Measurements from ENCODE around the gene MYLK2. TPM values are rescaled to one million over a fixed set of nuclear protein-coding genes. Genes with fewer than 3 reads are reported as not detected.

Gene MYLK2
- total RNA-seq, 2 experiments from 2014 or later: 0.67 to 0.69 TPM

DNA sequence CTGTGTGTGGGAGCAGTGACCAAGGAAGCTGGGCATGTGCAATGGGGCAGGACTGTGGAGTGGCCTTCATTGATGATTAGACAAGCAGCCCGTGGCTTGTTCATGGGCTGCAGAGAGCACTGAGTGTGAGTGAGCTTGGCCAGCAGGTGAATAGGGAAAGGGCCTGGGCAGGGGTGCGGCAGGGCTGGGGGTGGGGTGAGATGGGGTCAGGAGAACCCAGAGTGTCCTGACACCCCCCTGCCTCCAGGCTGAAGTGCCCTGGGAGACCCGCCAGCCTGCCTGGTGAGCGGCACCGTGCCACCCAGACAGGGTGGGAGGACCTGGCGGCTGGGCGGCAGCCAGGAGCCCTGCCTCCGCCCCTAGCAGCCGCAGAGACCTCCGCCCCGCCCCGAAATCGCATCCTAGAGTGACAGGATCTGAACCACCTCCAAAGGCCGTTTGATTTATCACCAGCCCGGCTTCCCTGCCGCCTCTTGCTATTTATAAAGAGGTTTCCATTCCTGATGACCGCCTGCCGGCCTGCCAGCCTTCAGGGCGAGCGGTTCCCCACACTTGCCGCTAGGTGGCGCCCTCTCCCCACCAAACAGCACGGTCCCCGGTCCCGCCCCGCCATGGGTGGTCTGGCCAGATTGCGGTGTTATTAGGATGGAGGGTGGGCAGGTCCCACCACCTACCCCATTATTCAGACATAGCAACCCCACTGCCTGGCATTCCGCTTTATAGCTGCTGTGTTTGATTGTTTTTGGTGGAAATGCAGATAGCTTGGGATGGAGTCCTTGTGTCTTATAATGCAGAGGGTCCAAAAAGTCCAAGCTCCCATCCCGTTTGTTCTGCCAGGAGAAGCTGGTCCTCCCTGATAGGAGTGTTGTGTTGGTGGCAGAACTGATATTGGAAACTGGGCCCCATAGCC, 3.5 kb downstream of the MYLK2 start:
- TF ChIP-seq EZH2phosphoT487 (IDR thresholded peaks at IDR 0.05; ENCODE audit: borderline replicate concordance, low read depth, low read length) (no peak), CTCF (conservative IDR thresholded peaks at IDR 0.05; ENCODE audit: low read length) (peak; percentile 98)
- POLR2A ChIA-PET: interaction anchor here (0.6 kb wide), 1 partner anchor 1380 kb away, joined by 5 read pairs; no protein-coding TSS in a partner anchor
- H3K4me2 ChIP-seq (ENCODE audit: low read length): no peak overlapping the region
- intact Hi-C loops (cut with micrococcal nuclease; ENCODE audit: unreplicated experiment): loop anchor here (1.0 to 10.0 kb wide), 2 partner anchors 24 to 632 kb away; no protein-coding TSS in a partner anchor
- H3K79me2 ChIP-seq (ENCODE audit: insufficient read depth, low read depth, low read length): no peaks in the 10 kb centered on the region
- DNase-seq (ENCODE audit: low spot score): peak; percentile 72
- no peaks in the 10 kb centered on the region for H3K9me2 ChIP-seq (ENCODE audit: insufficient read depth, low read length)
- no peaks in the 10 kb centered on the region for H3K9me3 ChIP-seq (ENCODE audit: low read length)
- no peaks in the 10 kb centered on the region for H3K36me3 ChIP-seq (ENCODE audit: insufficient read depth, low read length)
- no peak overlapping the region for H2AFZ ChIP-seq (ENCODE audit: low read length)
- H3K4me1 ChIP-seq (ENCODE audit: insufficient read depth, low read length, poor library complexity, severe bottlenecking): no peaks in the 10 kb centered on the region
- no peak overlapping the region for H3K4me3 ChIP-seq (ENCODE audit: low read depth, low read length, poor library complexity, severe bottlenecking)
- H3K27ac ChIP-seq (ENCODE audit: low read depth, low read length, poor library complexity, severe bottlenecking): no peak overlapping the region
- BruUV-seq (replicated peaks): no TSS peak
- H4K20me1 ChIP-seq (ENCODE audit: insufficient read depth, low read length): no peaks in the 10 kb centered on the region
- CTCF ChIA-PET (ENCODE audit: unreplicated experiment): interaction anchor here (0.5 to 1.1 kb wide), 2 partner anchors 24 to 268 kb away, joined by 3 read pairs; no protein-coding TSS in a partner anchor

DNA sequence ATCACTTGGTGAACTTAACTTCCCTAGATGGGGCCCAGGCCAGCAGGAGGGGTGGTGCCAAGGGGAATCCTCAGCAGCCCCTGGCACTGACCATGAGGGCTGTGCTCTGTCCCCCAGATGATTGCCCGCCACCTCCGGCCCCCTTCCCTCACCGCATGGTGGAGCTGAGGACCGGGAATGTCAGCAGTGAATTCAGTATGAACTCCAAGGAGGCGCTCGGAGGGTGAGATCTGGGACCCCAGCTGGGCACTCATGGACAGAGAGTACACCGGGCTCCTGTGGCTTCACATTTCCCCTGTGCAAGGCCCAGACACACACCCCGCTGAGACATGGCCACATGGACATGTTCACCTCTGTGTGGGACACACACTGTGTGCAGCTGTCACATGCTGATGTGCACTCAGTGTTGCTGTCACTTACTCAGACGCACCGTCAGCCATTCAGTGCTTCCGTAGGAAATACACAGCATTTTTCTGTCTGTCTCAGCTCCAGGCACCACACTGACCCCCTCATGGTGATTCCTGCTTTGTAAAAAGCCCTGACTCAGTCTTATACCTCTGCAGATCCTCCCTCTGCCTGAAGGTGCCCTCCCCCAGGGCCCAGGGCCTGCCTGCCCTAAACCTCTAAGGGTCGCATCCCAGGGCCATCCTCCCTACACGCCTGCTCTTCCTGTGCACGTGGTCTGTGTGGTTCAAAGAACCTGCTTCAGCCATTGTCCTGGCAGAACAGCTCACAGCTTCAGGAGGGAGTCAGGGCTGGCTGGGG, 4.4 kb downstream of the MYLK2 start:
- Histone ChIP-seq H2AFZ (ENCODE audit: low read length) (no peak overlapping the region), H3K4me1 (ENCODE audit: insufficient read depth, low read length, poor library complexity, severe bottlenecking) (no peaks in the 10 kb centered on the region), H3K36me3 (ENCODE audit: insufficient read depth, low read length) (no peaks in the 10 kb centered on the region), H3K27ac (ENCODE audit: low read depth, low read length, poor library complexity, severe bottlenecking) (no peak overlapping the region), H3K79me2 (ENCODE audit: insufficient read depth, low read depth, low read length) (no peaks in the 10 kb centered on the region), H3K9me2 (ENCODE audit: insufficient read depth, low read length) (no peaks in the 10 kb centered on the region), H4K20me1 (ENCODE audit: insufficient read depth, low read length) (no peaks in the 10 kb centered on the region), H3K4me2 (ENCODE audit: low read length) (no peak overlapping the region), H3K4me3 (ENCODE audit: low read depth, low read length, poor library complexity, severe bottlenecking) (no peak overlapping the region), H3K9me3 (ENCODE audit: low read length) (no peaks in the 10 kb centered on the region)
- TF ChIP-seq EZH2phosphoT487 (IDR thresholded peaks at IDR 0.05; ENCODE audit: borderline replicate concordance, low read depth, low read length): no peak
- TF ChIP-seq CTCF (conservative IDR thresholded peaks at IDR 0.05; ENCODE audit: low read length): no peak
- POLR2A ChIA-PET: interaction anchor here (0.6 kb wide), 1 partner anchor 1379 kb away, joined by 5 read pairs; no protein-coding TSS in a partner anchor
- intact Hi-C loops (cut with micrococcal nuclease; ENCODE audit: unreplicated experiment): loop anchor here (1.0 to 10.0 kb wide), 2 partner anchors 23 to 631 kb away; no protein-coding TSS in a partner anchor
- no TSS peak for BruUV-seq (replicated peaks)
- no peak for DNase-seq (ENCODE audit: low spot score)
- CTCF ChIA-PET (ENCODE audit: unreplicated experiment): interaction anchor here (1.1 kb wide), 1 partner anchor 23 kb away, joined by 3 read pairs; no protein-coding TSS in a partner anchor
